Panc1 (cell line): ENCODE data around the gene HMGN5. TPM values are rescaled to one million over a fixed set of nuclear protein-coding genes. Genes with fewer than 3 reads are reported as not detected.

Experiments
- ATAC-seq: fragments of 200-7000 bp; cut with Tn5 transposase; 2 replicates; pipeline ENCODE4 v1.9.1; 2020; ENCODE audit warnings: mild to moderate bottlenecking, moderate library complexity
- BruUV-seq: library from RNA; stranded (reverse); fragments of 400-500 nt; replicated peaks from 2 replicates; lab custom pipeline; 2021; lab: Mats Ljungman, UMichigan
- CTCF ChIA-PET: fragments of 300-600 bp; sonication (Branson Sonifier 250); formaldehyde crosslinking; loops from one replicate; lab custom pipeline; 2022; ENCODE audit warnings: antibody characterized with exemption; lab: Charles Lee
- POLR2A ChIA-PET: fragments of 300-600 bp; sonication (Branson Sonifier 250); formaldehyde crosslinking; loops from one replicate; lab custom pipeline; 2022; ENCODE audit warnings: antibody characterized with exemption; lab: Charles Lee
- DNase-seq: peaks from one replicate; pipeline ENCODE4 v3.0.0-alpha.2; 2010; ENCODE audit warnings: low read depth, low spot score
- H3K27ac ChIP-seq: 2 replicates; pipeline ENCODE4 v1.5.1; 2011; ENCODE audit warnings: mild to moderate bottlenecking, low read length, inconsistent platforms
- H3K27me3 ChIP-seq: fragments of 200-500 bp; sonication (Bioruptor generic); 2 replicates; pipeline ENCODE4 v1.6.0; 2014; ENCODE audit warnings: low read length, inconsistent platforms; ENCODE audit not compliant: control insufficient read depth, insufficient read depth
- H3K36me3 ChIP-seq: fragments of 200-500 bp; sonication (Bioruptor generic); 2 replicates; pipeline ENCODE4 v1.5.1; 2014; ENCODE audit warnings: inconsistent platforms, mild to moderate bottlenecking, low read length, moderate library complexity; ENCODE audit not compliant: control insufficient read depth, insufficient read depth
- H3K4me1 ChIP-seq: 2 replicates; pipeline ENCODE4 v1.5.1; 2011; ENCODE audit warnings: inconsistent platforms, mild to moderate bottlenecking, low read length, moderate library complexity; ENCODE audit not compliant: control insufficient read depth, insufficient read depth
- H3K4me3 ChIP-seq, 2 experiments: 2 replicates each; pipeline ENCODE4 v1.5.1; 2011 to 2012; ENCODE audit warnings: low read depth in 2 of 2, low read length in 2 of 2, mild to moderate bottlenecking in 2 of 2, inconsistent platforms in 1 of 2, moderate library complexity in 1 of 2
- H3K9me3 ChIP-seq: fragments of 200-500 bp; sonication (Bioruptor generic); 2 replicates; pipeline ENCODE4 v1.5.1; 2014; ENCODE audit warnings: low read depth, mild to moderate bottlenecking, inconsistent platforms, low read length, moderate library complexity; ENCODE audit not compliant: control insufficient read depth, insufficient read depth
- POLR2AphosphoS5 ChIP-seq: IDR thresholded peaks from 2 replicates; pipeline ENCODE4 v1.6.1; 2012; ENCODE audit warnings: mild to moderate bottlenecking, low read depth, low read length, moderate library complexity
- SIN3A ChIP-seq: IDR thresholded peaks from 2 replicates; pipeline ENCODE4 v1.6.1; 2012; ENCODE audit warnings: low read depth, mild to moderate bottlenecking, low read length, moderate library complexity, borderline replicate concordance; ENCODE audit not compliant: insufficient read depth
- TCF7L2 ChIP-seq: IDR thresholded peaks from 2 replicates; pipeline ENCODE4 v1.6.1; 2011; ENCODE audit warnings: mild to moderate bottlenecking, low read depth, low read length, inconsistent platforms
- in situ Hi-C: cut with HindIII; loops from 2 replicates; pipeline ENCODE4 v1.10.0; 2016; ENCODE audit warnings: low sequenced_read_pairs, low pct_unique_long_range_greater_than_20kb
- intact Hi-C: fragments of 100-400 bp; cut with micrococcal nuclease; formaldehyde crosslinking; loops from one replicate; pipeline ENCODE4 v1.10.0; 2022; ENCODE audit not compliant: unreplicated experiment
- total RNA-seq: library from RNA; stranded (reverse); gene quantifications from one replicate; pipeline ENCODE4 v1.2.1, GENCODE V29; 2021; ENCODE audit not compliant: unreplicated experiment
- TF ChIP-seq, protein P1 (sequence below), 2 experiments: IDR thresholded peaks; 2 replicates each; pipeline ENCODE4 v1.6.1; 2011 to 2012; ENCODE audit warnings: low read depth in 2 of 2, control low read depth in 1 of 2, low read length in 1 of 2, mild to moderate bottlenecking in 1 of 2, moderate library complexity in 1 of 2; ENCODE audit not compliant: insufficient read depth in 1 of 2
- TF ChIP-seq, protein P2 (sequence below): fragments of 450-650 bp; IDR thresholded peaks from 2 replicates; pipeline ENCODE4 v1.5.1; 2017; ENCODE audit warnings: mild to moderate bottlenecking

The HMGN5 gene
- total RNA-seq, 1 experiment from 2014 or later, result 1.5 TPM

DNA sequence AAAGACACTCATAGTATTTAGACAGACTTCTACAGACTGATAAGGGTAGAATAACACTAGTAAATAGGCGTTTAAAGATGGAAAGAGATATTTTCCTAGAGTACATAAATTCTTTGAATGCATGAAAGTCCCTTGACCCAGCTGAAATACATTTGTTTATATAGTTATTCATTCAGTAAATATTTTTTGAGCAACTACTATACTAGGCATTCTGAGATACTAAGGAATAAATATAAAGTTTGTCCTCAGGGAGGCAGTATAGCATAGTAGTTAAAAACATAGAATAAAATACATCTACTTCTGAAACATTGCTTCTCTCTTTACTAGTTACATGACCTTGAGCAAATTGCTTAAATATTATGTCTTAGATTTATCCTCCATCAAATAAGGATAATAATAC, 27.4 kb downstream of the HMGN5 start:
- TF ChIP-seq, protein P1, sequence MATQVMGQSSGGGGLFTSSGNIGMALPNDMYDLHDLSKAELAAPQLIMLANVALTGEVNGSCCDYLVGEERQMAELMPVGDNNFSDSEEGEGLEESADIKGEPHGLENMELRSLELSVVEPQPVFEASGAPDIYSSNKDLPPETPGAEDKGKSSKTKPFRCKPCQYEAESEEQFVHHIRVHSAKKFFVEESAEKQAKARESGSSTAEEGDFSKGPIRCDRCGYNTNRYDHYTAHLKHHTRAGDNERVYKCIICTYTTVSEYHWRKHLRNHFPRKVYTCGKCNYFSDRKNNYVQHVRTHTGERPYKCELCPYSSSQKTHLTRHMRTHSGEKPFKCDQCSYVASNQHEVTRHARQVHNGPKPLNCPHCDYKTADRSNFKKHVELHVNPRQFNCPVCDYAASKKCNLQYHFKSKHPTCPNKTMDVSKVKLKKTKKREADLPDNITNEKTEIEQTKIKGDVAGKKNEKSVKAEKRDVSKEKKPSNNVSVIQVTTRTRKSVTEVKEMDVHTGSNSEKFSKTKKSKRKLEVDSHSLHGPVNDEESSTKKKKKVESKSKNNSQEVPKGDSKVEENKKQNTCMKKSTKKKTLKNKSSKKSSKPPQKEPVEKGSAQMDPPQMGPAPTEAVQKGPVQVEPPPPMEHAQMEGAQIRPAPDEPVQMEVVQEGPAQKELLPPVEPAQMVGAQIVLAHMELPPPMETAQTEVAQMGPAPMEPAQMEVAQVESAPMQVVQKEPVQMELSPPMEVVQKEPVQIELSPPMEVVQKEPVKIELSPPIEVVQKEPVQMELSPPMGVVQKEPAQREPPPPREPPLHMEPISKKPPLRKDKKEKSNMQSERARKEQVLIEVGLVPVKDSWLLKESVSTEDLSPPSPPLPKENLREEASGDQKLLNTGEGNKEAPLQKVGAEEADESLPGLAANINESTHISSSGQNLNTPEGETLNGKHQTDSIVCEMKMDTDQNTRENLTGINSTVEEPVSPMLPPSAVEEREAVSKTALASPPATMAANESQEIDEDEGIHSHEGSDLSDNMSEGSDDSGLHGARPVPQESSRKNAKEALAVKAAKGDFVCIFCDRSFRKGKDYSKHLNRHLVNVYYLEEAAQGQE (IDR thresholded peaks at IDR 0.05; ENCODE audit: insufficient read depth in 1 of 2, low read depth in 2 of 2, low read length in 1 of 2), result no peak
- no peak for TF ChIP-seq POLR2AphosphoS5
- TF ChIP-seq, protein P2, sequence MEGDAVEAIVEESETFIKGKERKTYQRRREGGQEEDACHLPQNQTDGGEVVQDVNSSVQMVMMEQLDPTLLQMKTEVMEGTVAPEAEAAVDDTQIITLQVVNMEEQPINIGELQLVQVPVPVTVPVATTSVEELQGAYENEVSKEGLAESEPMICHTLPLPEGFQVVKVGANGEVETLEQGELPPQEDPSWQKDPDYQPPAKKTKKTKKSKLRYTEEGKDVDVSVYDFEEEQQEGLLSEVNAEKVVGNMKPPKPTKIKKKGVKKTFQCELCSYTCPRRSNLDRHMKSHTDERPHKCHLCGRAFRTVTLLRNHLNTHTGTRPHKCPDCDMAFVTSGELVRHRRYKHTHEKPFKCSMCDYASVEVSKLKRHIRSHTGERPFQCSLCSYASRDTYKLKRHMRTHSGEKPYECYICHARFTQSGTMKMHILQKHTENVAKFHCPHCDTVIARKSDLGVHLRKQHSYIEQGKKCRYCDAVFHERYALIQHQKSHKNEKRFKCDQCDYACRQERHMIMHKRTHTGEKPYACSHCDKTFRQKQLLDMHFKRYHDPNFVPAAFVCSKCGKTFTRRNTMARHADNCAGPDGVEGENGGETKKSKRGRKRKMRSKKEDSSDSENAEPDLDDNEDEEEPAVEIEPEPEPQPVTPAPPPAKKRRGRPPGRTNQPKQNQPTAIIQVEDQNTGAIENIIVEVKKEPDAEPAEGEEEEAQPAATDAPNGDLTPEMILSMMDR, result peak; percentile 6; the same call in 1 of the 2 replicates
- TF ChIP-seq TCF7L2, result no peak
- H3K4me1 ChIP-seq, result no peaks in the 10 kb centered on the region
- no peaks in the 10 kb centered on the region for H3K9me3 ChIP-seq
- CTCF ChIA-PET, result interaction anchor here (1.0 kb wide), 1 partner anchor 204 kb away, joined by 3 read pairs; no protein-coding TSS in a partner anchor
- peak; percentile 22 for DNase-seq
- H3K4me3 ChIP-seq, result no peak overlapping the region
- POLR2A ChIA-PET, result no interaction called here
- in situ Hi-C loops (no loop called here), intact Hi-C loops (loop anchor here (2.0 kb wide), 1 partner anchor 203 kb away; no protein-coding TSS in a partner anchor)
- peak; percentile 70; the same call in 1 of the 2 replicates for ATAC-seq
- BruUV-seq, result no TSS peak
- H3K27ac ChIP-seq, result no peak overlapping the region
- H3K27me3 ChIP-seq, result no peaks in the 10 kb centered on the region
- no peaks in the 10 kb centered on the region for H3K36me3 ChIP-seq

- ATAC-seq (no peak), DNase-seq (no peak)
- H3K27me3 ChIP-seq, result no peaks in the 10 kb centered on the region
- no peaks in the 10 kb centered on the region for H3K9me3 ChIP-seq
- no peaks in the 10 kb centered on the region for H3K36me3 ChIP-seq
- no peak overlapping the region for H3K4me3 ChIP-seq
- no peak overlapping the region for H3K27ac ChIP-seq
- intact Hi-C loops, result no loop called here
- POLR2A ChIA-PET, result no interaction called here
- CTCF ChIA-PET, result no interaction called here
- no peaks in the 10 kb centered on the region for H3K4me1 ChIP-seq
- BruUV-seq, result no TSS peak
- no peak for TF ChIP-seq POLR2AphosphoS5
- TF ChIP-seq, protein P1 (IDR thresholded peaks at IDR 0.05; ENCODE audit: insufficient read depth in 1 of 2, low read depth in 2 of 2, low read length in 1 of 2), result no peak
- TF ChIP-seq, protein P2, result no peak
- no peak for TF ChIP-seq TCF7L2
- TF ChIP-seq SIN3A, result no peak
- in situ Hi-C loops, result no loop called here
These were observed 33.3 kb downstream of the HMGN5 start for GRCh38 chrX:81168391-81168790.
